ENCODE measurements around the gene ENO3.

DNA sequence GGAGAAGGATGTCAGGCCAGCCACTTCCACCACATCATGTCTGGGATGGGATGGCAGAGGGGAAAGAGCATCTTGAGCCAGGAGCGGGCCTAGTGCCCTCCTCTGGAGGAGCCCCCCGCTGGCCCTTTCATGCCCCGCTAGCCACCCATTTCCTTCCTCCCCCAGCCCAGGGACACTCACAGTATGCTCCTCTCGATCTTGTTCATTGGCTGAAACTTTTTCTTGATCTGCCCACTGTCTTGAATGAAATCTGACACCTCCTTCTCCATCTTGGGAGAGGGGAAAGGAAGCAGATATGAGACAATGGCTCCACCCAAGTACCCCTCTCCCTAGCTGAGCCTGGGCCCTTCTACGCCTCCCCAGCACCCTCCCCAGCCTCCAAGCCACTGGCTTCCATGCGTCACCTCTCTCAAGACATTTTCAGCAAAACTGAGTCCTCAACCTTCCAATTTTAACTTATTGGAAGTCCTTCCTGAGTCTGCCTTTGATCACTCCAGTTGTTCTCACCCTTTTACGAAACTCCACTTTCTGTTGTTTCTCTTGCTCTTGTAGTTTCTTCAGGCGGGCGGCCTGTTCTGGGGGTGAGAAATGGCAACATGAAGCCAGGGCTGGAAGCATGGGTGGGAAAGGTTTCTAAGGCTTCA is 9.5 kb downstream of the ENO3 start:
- TF ChIP-seq POLR2AphosphoS5 (IDR thresholded peaks at IDR 0.05; ENCODE audit: low read depth, low read length) = no peak
- TF ChIP-seq POLR2A (IDR thresholded peaks at IDR 0.05; ENCODE audit: low read depth, low read length) = no peak
